H9 (cell line): ENCODE data around the gene DPYD. TPM values are rescaled to one million over a fixed set of nuclear protein-coding genes. Genes with fewer than 3 reads are reported as not detected.

Source experiments
- DNase-seq: peaks from one replicate; pipeline ENCODE4 v3.0.0-alpha.2; 2017
- H2AFZ ChIP-seq: one replicate; pipeline ENCODE4 v1.6.1; 2013; ENCODE audit warnings: mild to moderate bottlenecking, low read length, control low read depth, moderate library complexity
- H2AK5ac ChIP-seq: 2 replicates; pipeline ENCODE4 v1.6.1; 2013; ENCODE audit warnings: low read length, control low read depth, mixed read lengths; ENCODE audit not compliant: insufficient read length
- H2BK120ac ChIP-seq: one replicate; pipeline ENCODE4 v1.6.1; 2013; ENCODE audit warnings: low read depth, mild to moderate bottlenecking, low read length, control low read depth, inconsistent platforms; ENCODE audit not compliant: poor library complexity, severe bottlenecking
- H2BK12ac ChIP-seq: 2 replicates; pipeline ENCODE4 v1.6.1; 2013; ENCODE audit warnings: low read length, control low read depth, mixed read lengths, low read depth; ENCODE audit not compliant: insufficient read length
- H2BK15ac ChIP-seq: 2 replicates; pipeline ENCODE4 v1.6.1; 2013; ENCODE audit warnings: low read depth, low read length, control low read depth
- H2BK20ac ChIP-seq: one replicate; pipeline ENCODE4 v1.6.1; 2013; ENCODE audit warnings: low read depth, mild to moderate bottlenecking, low read length, control low read depth, inconsistent platforms; ENCODE audit not compliant: poor library complexity, severe bottlenecking
- H2BK5ac ChIP-seq: 2 replicates; pipeline ENCODE4 v1.6.1; 2013; ENCODE audit warnings: low read length, control low read depth, mixed read lengths; ENCODE audit not compliant: insufficient read length
- H3K14ac ChIP-seq: 2 replicates; pipeline ENCODE4 v1.6.1; 2013; ENCODE audit warnings: low read length, control low read depth; ENCODE audit not compliant: insufficient read depth
- H3K18ac ChIP-seq: 2 replicates; pipeline ENCODE4 v1.6.1; 2013; ENCODE audit warnings: low read depth, mild to moderate bottlenecking, mixed read lengths, low read length, control low read depth; ENCODE audit not compliant: insufficient read length
- H3K23ac ChIP-seq: 2 replicates; pipeline ENCODE4 v1.6.1; 2013; ENCODE audit warnings: low read length, control low read depth, mixed read lengths, low read depth; ENCODE audit not compliant: insufficient read length
- H3K23me2 ChIP-seq: 2 replicates; pipeline ENCODE4 v1.6.1; 2013; ENCODE audit warnings: low read depth, mild to moderate bottlenecking, mixed read lengths, low read length, control low read depth; ENCODE audit not compliant: insufficient read length, poor library complexity, severe bottlenecking
- H3K27ac ChIP-seq: 2 replicates; pipeline ENCODE4 v1.5.1; 2013; ENCODE audit warnings: low read length, control low read depth, mixed read lengths, low read depth; ENCODE audit not compliant: insufficient read length
- H3K27me3 ChIP-seq: 2 replicates; pipeline ENCODE4 v1.6.1; 2013; ENCODE audit warnings: low read length, control low read depth, inconsistent platforms; ENCODE audit not compliant: insufficient read depth
- H3K4ac ChIP-seq: 2 replicates; pipeline ENCODE4 v1.6.1; 2013; ENCODE audit warnings: low read depth, mild to moderate bottlenecking, control low read depth, inconsistent platforms, low read length, moderate library complexity
- H3K4me1 ChIP-seq: 2 replicates; pipeline ENCODE4 v1.6.1; 2013; ENCODE audit warnings: low read length, control low read depth, inconsistent platforms; ENCODE audit not compliant: insufficient read depth
- H3K4me2 ChIP-seq: 2 replicates; pipeline ENCODE4 v1.6.1; 2013; ENCODE audit warnings: low read length, control low read depth, mixed read lengths; ENCODE audit not compliant: insufficient read length, insufficient read depth
- H3K56ac ChIP-seq: 2 replicates; pipeline ENCODE4 v1.6.1; 2013; ENCODE audit warnings: low read depth, mild to moderate bottlenecking, mixed read lengths, low read length, control low read depth; ENCODE audit not compliant: insufficient read length
- H3K79me1 ChIP-seq: 2 replicates; pipeline ENCODE4 v1.6.1; 2013; ENCODE audit warnings: low read depth, mild to moderate bottlenecking, moderate library complexity, low read length, control low read depth, inconsistent platforms; ENCODE audit not compliant: insufficient read depth, poor library complexity, severe bottlenecking
- H3K79me2 ChIP-seq: 2 replicates; pipeline ENCODE4 v1.6.1; 2013; ENCODE audit warnings: low read length, control low read depth, inconsistent platforms; ENCODE audit not compliant: insufficient read depth
- H3K9ac ChIP-seq: 2 replicates; pipeline ENCODE4 v1.6.1; 2013; ENCODE audit warnings: low read length, control low read depth, mixed read lengths; ENCODE audit not compliant: insufficient read length; ENCODE audit errors: extremely low read depth
- H3K9me3 ChIP-seq: one replicate; pipeline ENCODE4 v1.6.1; 2013; ENCODE audit warnings: low read depth, low read length, inconsistent platforms; ENCODE audit not compliant: control insufficient read depth
- H3T11ph ChIP-seq: one replicate; pipeline ENCODE4 v1.6.1; 2013; ENCODE audit warnings: mild to moderate bottlenecking, low read length, control low read depth, inconsistent platforms
- H4K20me1 ChIP-seq: one replicate; pipeline ENCODE4 v1.6.1; 2013; ENCODE audit not compliant: control insufficient read depth, insufficient read length, insufficient read depth
- H4K5ac ChIP-seq: 2 replicates; pipeline ENCODE4 v1.6.1; 2013; ENCODE audit warnings: low read depth, mild to moderate bottlenecking, mixed read lengths, low read length, control low read depth; ENCODE audit not compliant: insufficient read length
- H4K8ac ChIP-seq: replicated peaks from 2 replicates; pipeline ENCODE4 v1.6.1; 2013; ENCODE audit warnings: low read length, control low read depth, mixed read lengths, low read depth; ENCODE audit not compliant: insufficient read length
- H4K91ac ChIP-seq: 2 replicates; pipeline ENCODE4 v1.6.1; 2013; ENCODE audit warnings: low read depth, mild to moderate bottlenecking, moderate library complexity, mixed read lengths, low read length, control low read depth; ENCODE audit not compliant: insufficient read length
- H3K27ac Mint-ChIP-seq, 3 experiments: 2 replicates in 2 of 3; 3 replicates in 1 of 3; pipeline ENCODE4 v1.8.0; 2020 to 2021; ENCODE audit warnings: mixed read lengths in 3 of 3, mild to moderate bottlenecking in 1 of 3, moderate library complexity in 1 of 3
- H3K27me3 Mint-ChIP-seq: 2 replicates; pipeline ENCODE4 v1.8.0; 2021; ENCODE audit warnings: low read depth, mild to moderate bottlenecking, moderate library complexity, mixed read lengths
- H3K36me3 Mint-ChIP-seq, 3 experiments: 2 replicates in 2 of 3; 3 replicates in 1 of 3; pipeline ENCODE4 v1.8.0; 2020 to 2021; ENCODE audit warnings: low read depth in 3 of 3, mixed read lengths in 3 of 3; ENCODE audit not compliant: insufficient read depth in 1 of 3
- H3K4me1 Mint-ChIP-seq, 2 experiments: 2 replicates each; pipeline ENCODE4 v1.8.0; 2020; ENCODE audit warnings: mixed read lengths in 2 of 2
- H3K4me3 Mint-ChIP-seq, 2 experiments: 2 replicates in 1 of 2; 3 replicates in 1 of 2; pipeline ENCODE4 v1.8.0; 2020 to 2021; ENCODE audit warnings: mild to moderate bottlenecking in 2 of 2, mixed read lengths in 2 of 2, moderate library complexity in 1 of 2
- H3K9me3 Mint-ChIP-seq, 2 experiments: 2 replicates in 1 of 2; 3 replicates in 1 of 2; pipeline ENCODE4 v1.8.0; 2020; ENCODE audit warnings: mild to moderate bottlenecking in 2 of 2, mixed read lengths in 2 of 2, moderate library complexity in 1 of 2
- WGBS: extraction: QIAGEN DNeasy Blood & Tissue Kit; methylation state at CpG from one replicate; pipeline ENCODE4 v1.1.7; 2013; ENCODE audit warnings: missing lambda C conversion rate, low lambda C conversion rate, mixed read lengths; ENCODE audit not compliant: insufficient read length; ENCODE audit errors: extremely low coverage; 5-methylcytosine and 5-hydroxymethylcytosine counted together
- total RNA-seq: library from RNA; stranded (reverse); gene quantifications from 2 replicates; pipeline ENCODE4 v1.2.1, GENCODE V29; 2021
- TF ChIP-seq, protein P1 (sequence below): fragments of 200-600 bp; sonication (generic); conservative IDR thresholded peaks from 3 replicates; pipeline ENCODE4 v1.8.0; 2021; ENCODE audit warnings: antibody characterized with exemption, mild to moderate bottlenecking

DPYD gene
- total RNA-seq, 1 experiment from 2014 or later, result 0.37 TPM

DNA sequence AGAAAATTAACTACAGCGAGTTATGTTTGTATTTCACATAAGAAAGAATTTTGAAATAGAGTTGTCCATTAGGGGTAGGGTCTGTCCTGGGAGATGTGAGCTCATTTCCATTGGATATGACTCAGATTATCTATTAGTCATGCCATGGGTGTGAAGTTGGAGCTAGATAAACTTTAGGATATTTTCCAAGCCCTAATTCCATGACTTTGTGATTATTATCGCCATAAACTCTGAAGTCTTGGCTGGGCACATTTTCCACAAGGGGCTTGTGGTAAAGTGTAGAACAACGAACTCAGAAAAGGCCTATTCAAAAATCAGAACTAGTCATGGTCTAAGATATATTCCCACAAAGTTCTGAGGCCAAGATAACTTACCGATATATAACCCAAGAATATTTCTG lies 396.6 kb downstream of the DPYD start:
- Histone ChIP-seq H4K8ac (no peak overlapping the region), H3K18ac (no peak overlapping the region), H2BK120ac (no peak overlapping the region), H4K91ac (no peak overlapping the region), H4K5ac (no peak overlapping the region), H2BK12ac (no peak overlapping the region), H3K79me2 (no peaks in the 10 kb centered on the region), H2BK15ac (no peak overlapping the region), H3K56ac (no peak overlapping the region), H3K23ac (no peak overlapping the region), H3K9ac (no peak overlapping the region), H3K23me2 (no peaks in the 10 kb centered on the region), H3T11ph (no peak overlapping the region), H3K4me1 (no peaks in the 10 kb centered on the region), H2BK20ac (no peak overlapping the region), H3K79me1 (no peaks in the 10 kb centered on the region), H2AFZ (no peak overlapping the region), H3K4ac (no peak overlapping the region), H3K4me2 (no peak overlapping the region), H3K27ac (no peak overlapping the region), H3K9me3 (no peaks in the 10 kb centered on the region), H2BK5ac (no peak overlapping the region), H2AK5ac (no peak overlapping the region), H3K14ac (no peak overlapping the region), H4K20me1 (no peaks in the 10 kb centered on the region), H3K27me3 (no peaks in the 10 kb centered on the region)
- TF ChIP-seq, protein P1, sequence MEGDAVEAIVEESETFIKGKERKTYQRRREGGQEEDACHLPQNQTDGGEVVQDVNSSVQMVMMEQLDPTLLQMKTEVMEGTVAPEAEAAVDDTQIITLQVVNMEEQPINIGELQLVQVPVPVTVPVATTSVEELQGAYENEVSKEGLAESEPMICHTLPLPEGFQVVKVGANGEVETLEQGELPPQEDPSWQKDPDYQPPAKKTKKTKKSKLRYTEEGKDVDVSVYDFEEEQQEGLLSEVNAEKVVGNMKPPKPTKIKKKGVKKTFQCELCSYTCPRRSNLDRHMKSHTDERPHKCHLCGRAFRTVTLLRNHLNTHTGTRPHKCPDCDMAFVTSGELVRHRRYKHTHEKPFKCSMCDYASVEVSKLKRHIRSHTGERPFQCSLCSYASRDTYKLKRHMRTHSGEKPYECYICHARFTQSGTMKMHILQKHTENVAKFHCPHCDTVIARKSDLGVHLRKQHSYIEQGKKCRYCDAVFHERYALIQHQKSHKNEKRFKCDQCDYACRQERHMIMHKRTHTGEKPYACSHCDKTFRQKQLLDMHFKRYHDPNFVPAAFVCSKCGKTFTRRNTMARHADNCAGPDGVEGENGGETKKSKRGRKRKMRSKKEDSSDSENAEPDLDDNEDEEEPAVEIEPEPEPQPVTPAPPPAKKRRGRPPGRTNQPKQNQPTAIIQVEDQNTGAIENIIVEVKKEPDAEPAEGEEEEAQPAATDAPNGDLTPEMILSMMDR, result no peak
- Mint-ChIP-seq H3K4me3 (no peak overlapping the region), H3K27ac (no peak overlapping the region), H3K27me3 (no peaks in the 10 kb centered on the region), H3K4me1 (peaks cover 0 to 4% of the 10 kb centered on the region in 2 experiments; a peak in 2 of 4 replicates), H3K9me3 (peaks cover 14 to 16% of the 10 kb centered on the region in 2 experiments), H3K36me3 (peaks cover 2 to 21% (median 2%) of the 10 kb centered on the region in 3 experiments; a peak in 6 of 7 replicates)
- no peak for DNase-seq
- no CpG with 5 or more reads among the region's 4 CpGs for WGBS
